Choroid plexus epithelial cell (primary cell): Measurements from ENCODE around the gene TXLNG.

Experiments used
- DNase-seq: peaks from one replicate; pipeline ENCODE4 v3.0.0-alpha.2; 2010; ENCODE audit warnings: low read depth
- H3K4me3 ChIP-seq: 2 replicates; pipeline ENCODE4 v1.5.1; 2011; ENCODE audit warnings: low read depth, mild to moderate bottlenecking, control low read depth, low read length, moderate library complexity
- CTCF ChIP-seq: conservative IDR thresholded peaks from 2 replicates; pipeline ENCODE4 v1.5.1; 2011; ENCODE audit warnings: low read depth, mild to moderate bottlenecking, control low read depth, inconsistent platforms, low read length, moderate library complexity

TXLNG gene

DNA sequence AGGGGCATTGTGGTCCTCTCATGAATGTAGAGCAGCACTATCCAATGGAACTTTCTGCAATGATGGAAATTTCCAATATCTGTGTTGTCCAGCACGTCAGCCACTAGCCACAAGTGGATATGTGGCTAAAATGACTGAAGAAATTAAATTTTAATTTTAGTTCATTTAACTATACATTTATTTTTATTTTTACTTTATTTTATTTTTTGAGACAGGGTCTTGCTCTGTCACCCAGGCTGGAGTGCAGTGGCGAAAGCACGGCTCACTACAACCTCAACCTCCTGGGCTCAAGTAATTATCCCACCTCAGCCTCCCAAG, 97.2 kb downstream of the TXLNG start:
- no peak overlapping the region for H3K4me3 ChIP-seq
- TF ChIP-seq CTCF, result no peak
- no peak for DNase-seq

GRCh38 chrX:16885628-16886027, 99.4 kb downstream of the TXLNG start:
- DNase-seq, result no peak
- TF ChIP-seq CTCF, result no peak
- no peak overlapping the region for H3K4me3 ChIP-seq

DNA sequence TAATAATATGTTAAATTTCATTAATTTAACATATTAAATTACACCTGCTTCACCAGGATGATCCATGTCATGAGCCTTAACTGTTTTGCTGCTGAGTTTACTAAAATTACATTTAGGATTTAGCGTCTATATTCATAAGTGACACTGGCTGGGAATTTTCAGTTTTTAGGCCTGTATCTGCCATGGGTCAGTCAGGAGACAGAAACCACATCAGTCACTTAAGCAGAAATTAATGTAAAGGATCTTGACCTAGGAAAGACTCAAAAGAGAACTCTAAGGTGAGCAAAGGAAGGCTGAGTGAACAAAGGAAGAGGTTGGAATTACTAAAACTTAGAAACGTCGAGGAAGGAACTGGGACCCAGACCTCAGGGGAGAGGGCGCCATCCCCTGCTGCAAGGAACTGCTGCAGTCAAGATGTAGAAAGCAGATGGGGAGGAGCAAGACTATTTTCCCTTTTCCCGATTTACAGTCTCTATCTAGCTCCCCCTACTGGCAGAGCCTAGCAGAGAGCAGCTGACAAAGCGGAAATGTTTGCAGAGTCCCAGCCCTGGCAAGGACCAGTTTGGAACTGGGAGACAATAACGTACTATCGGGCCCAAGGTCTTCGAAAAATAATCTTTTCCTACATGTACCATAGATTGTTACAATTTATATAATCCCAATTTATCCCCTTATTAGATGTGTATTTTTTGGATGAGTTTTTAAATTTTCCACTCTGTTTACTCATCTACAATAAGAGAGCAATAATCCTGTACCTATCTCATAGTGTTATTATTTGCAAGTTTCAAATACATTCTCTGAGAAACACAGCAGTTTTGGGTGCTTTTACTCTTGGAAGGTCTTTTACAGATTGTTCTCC, 106.5 kb downstream of the TXLNG start:
- TF ChIP-seq CTCF, result peak; percentile 84
- peak; percentile 89 for DNase-seq
- H3K4me3 ChIP-seq, result no peak overlapping the region
